Suprapubic skin (tissue), 4 donors: ENCODE measurements around the gene ITGA4.

Experiments used
- CTCF ChIP-seq, 2 donors: fragments of 200-600 bp in 1 of 2; fragments of 450-650 bp in 1 of 2; sonication (generic) in 1 of 2; IDR thresholded peaks; one replicate each; pipeline ENCODE4 v1.5.1; 2016 to 2019; ENCODE audit warnings: antibody characterized with exemption in 2 of 2, mild to moderate bottlenecking in 1 of 2, moderate library complexity in 1 of 2
- POLR2A ChIP-seq, 2 donors: fragments of 450-650 bp; IDR thresholded peaks; one replicate each; pipeline ENCODE4 v1.6.1; 2017; ENCODE audit warnings: antibody characterized with exemption in 2 of 2, mild to moderate bottlenecking in 2 of 2, moderate library complexity in 2 of 2
- POLR2AphosphoS5 ChIP-seq, 3 donors: sonication (generic); formaldehyde crosslinking; IDR thresholded peaks; one replicate each; pipeline ENCODE4 v1.6.1; 2017; ENCODE audit warnings: antibody characterized with exemption in 3 of 3

DNA sequence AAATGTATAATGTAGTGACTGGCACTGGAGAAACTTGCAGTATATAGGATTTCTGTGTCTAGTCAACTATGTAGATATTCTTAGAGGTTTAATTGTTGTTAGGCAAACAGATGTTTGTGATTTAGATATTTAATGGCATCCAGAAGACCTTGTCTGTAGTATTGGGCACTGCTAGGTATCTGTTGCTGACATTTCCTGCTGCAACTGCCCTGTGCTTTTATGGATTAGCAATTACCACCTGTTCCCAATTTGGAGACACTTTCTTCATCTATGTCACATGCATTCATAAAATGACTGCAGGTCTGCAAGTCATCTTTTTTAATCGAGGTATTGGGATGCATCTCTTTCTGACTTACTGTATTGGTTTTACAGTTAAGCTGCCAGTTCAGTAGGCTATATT lies 71.3 kb downstream of the ITGA4 start:
- TF ChIP-seq CTCF (IDR thresholded peaks at IDR 0.05) (no peak), POLR2AphosphoS5 (IDR thresholded peaks at IDR 0.05) (no peak), POLR2A (IDR thresholded peaks at IDR 0.05) (no peak)
